ENCODE measurements around the gene LORICRIN. TPM values are rescaled to one million over a fixed set of nuclear protein-coding genes. Genes with fewer than 3 reads are reported as not detected.

Gene LORICRIN
- polyA plus RNA-seq, 1 donor from 2014 or later = not detected

- Mint-ChIP-seq H3K27ac (no peak overlapping the region), H3K4me3 (peak overlapping the region in 1 of 4 donors; percentile 56), H3K9me3 (no peaks in the 10 kb centered on the region), H3K27me3 (peaks cover 6% of the 10 kb centered on the region), H3K36me3 (peaks cover 2% of the 10 kb centered on the region), H3K4me1 (peaks cover 0 to 2% (median 0%) of the 10 kb centered on the region in 3 donors)
These were observed 47.1 kb downstream of the LORICRIN start for GRCh38 chr1:153306303-153307220.

DNA sequence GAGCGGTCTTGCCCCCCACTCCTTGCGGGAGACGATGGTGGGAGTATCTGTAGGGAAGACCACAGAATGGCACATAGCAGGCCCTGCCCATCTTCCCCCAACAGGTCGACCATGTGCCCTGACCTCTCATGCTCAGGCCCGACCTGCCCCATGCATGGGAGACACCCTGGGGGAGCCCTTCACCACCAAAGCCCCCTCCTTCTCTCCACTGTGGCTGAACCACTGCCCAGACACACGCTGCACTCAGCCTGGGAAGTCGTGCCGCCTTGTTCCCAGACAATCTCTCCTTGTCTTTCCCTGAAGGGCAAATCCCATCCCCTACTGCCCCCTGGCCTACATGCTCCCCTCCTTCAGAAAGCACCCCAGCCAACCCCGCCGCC, 47.7 kb downstream of the LORICRIN start:
- H3K27ac Mint-ChIP-seq = no peak overlapping the region
- no peak overlapping the region for H3K4me3 Mint-ChIP-seq
- peaks cover 2% of the 10 kb centered on the region for H3K36me3 Mint-ChIP-seq
- H3K4me1 Mint-ChIP-seq = peaks cover 0 to 2% (median 0%) of the 10 kb centered on the region in 3 donors
- H3K27me3 Mint-ChIP-seq = peaks cover 6% of the 10 kb centered on the region
- no peaks in the 10 kb centered on the region for H3K9me3 Mint-ChIP-seq

GRCh38 chr1:153308540-153308939, 49.1 kb downstream of the LORICRIN start:
- peaks cover 2% of the 10 kb centered on the region for H3K36me3 Mint-ChIP-seq
- no peak overlapping the region for H3K4me3 Mint-ChIP-seq
- peak overlapping the region in 1 of 3 donors; percentile 18 for H3K27ac Mint-ChIP-seq
- H3K4me1 Mint-ChIP-seq = peaks cover 0 to 2% (median 0%) of the 10 kb centered on the region in 3 donors
- no peaks in the 10 kb centered on the region for H3K9me3 Mint-ChIP-seq
- peaks cover 6% of the 10 kb centered on the region for H3K27me3 Mint-ChIP-seq

- peaks cover 0 to 2% (median 0%) of the 10 kb centered on the region in 3 donors for H3K9me3 Mint-ChIP-seq
- H3K4me1 Mint-ChIP-seq = peaks cover 0 to 2% (median 0%) of the 10 kb centered on the region in 3 donors
- no peak overlapping the region for H3K27ac Mint-ChIP-seq
- peaks cover 6% of the 10 kb centered on the region for H3K27me3 Mint-ChIP-seq
- peaks cover 2% of the 10 kb centered on the region for H3K36me3 Mint-ChIP-seq
- H3K4me3 Mint-ChIP-seq = peak overlapping the region in 1 of 4 donors; percentile 43
These were observed 50.0 kb downstream of the LORICRIN start for GRCh38 chr1:153309441-153309840.

DNA sequence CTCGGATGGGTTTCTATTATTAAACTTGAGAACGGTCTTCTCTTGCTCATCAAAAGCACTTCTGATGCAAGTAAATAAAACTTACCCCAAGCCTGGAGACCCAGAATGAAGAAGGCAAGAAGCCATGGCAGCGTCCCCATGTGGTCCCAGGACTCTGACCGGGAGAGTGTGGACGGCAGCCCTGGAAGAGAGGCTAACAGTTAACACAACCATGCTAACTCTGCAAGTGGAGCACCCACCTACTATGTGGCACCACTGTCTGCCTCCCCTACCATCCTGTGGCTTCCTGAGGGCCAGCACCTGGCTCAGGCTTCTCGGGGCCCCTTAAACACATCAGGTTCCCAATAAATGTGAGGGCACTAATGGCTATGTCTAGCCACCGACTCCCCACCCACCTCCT, 51.0 kb downstream of the LORICRIN start:
- H3K4me3 Mint-ChIP-seq = no peak overlapping the region
- peaks cover 2% of the 10 kb centered on the region for H3K36me3 Mint-ChIP-seq
- peaks cover 0 to 2% (median 2%) of the 10 kb centered on the region in 3 donors for H3K9me3 Mint-ChIP-seq
- H3K27ac Mint-ChIP-seq = no peak overlapping the region
- peaks cover 7% of the 10 kb centered on the region for H3K27me3 Mint-ChIP-seq
- peaks cover 0 to 2% (median 0%) of the 10 kb centered on the region in 3 donors for H3K4me1 Mint-ChIP-seq

Other genes starting within 250 kb of the LORICRIN start
- not detected for gene SPRR1B, start 228.5 kb upstream of the LORICRIN start, polyA plus RNA-seq
- not detected for gene SPRR2D, start 218.6 kb upstream of the LORICRIN start, polyA plus RNA-seq
- not detected for gene SPRR2A, start 202.2 kb upstream of the LORICRIN start, polyA plus RNA-seq
- not detected for gene SPRR2B, start 188.1 kb upstream of the LORICRIN start, polyA plus RNA-seq
- gene SPRR2E, start 165.2 kb upstream of the LORICRIN start, polyA plus RNA-seq = not detected
- not detected for gene SPRR2F, start 146.2 kb upstream of the LORICRIN start, polyA plus RNA-seq
- gene SPRR2G, start 108.8 kb upstream of the LORICRIN start, polyA plus RNA-seq = not detected
- not detected for gene LELP1, start 56.3 kb upstream of the LORICRIN start, polyA plus RNA-seq
- gene PRR9, start 42.1 kb upstream of the LORICRIN start, polyA plus RNA-seq = not detected
- gene PGLYRP3, start 53.3 kb downstream of the LORICRIN start, polyA plus RNA-seq = not detected
- not detected for gene PGLYRP4, start 89.2 kb downstream of the LORICRIN start, polyA plus RNA-seq
- gene S100A9, start 98.2 kb downstream of the LORICRIN start, polyA plus RNA-seq = 44.6 TPM
- gene S100A12, start 115.9 kb downstream of the LORICRIN start, polyA plus RNA-seq = 0.97 TPM
- gene S100A8, start 131.4 kb downstream of the LORICRIN start, polyA plus RNA-seq = 28.0 TPM
- not detected for gene S100A7A, start 156.8 kb downstream of the LORICRIN start, polyA plus RNA-seq
- gene S100A7, start 201.0 kb downstream of the LORICRIN start, polyA plus RNA-seq = not detected